ENCODE results near the gene UBE2V1. TPM values are rescaled to one million over a fixed set of nuclear protein-coding genes. Genes with fewer than 3 reads are reported as not detected.

UBE2V1 gene
- total RNA-seq, 2 experiments from 2014 or later: 111 to 144 TPM

GRCh38 chr20:50097843-50098242 lies 15.1 kb downstream of the UBE2V1 start:
- Mint-ChIP-seq H3K9me3 (no peaks in the 10 kb centered on the region), H3K27me3 (no peaks in the 10 kb centered on the region), H3K36me3 (ENCODE audit: low read depth) (peaks cover 44% of the 10 kb centered on the region), H3K27ac (no peak overlapping the region), H3K4me3 (no peak overlapping the region), H3K4me1 (peaks cover 25% of the 10 kb centered on the region)
- ChIA-PET CTCF (interaction anchor here (1.5 to 1.9 kb wide), 4 partner anchors 12 to 55 kb away, joined by 3 to 7 read pairs (median 4); no protein-coding TSS in a partner anchor), POLR2A (no interaction called here)
- no peak for DNase-seq

GRCh38 chr20:50096237-50096636 lies 16.7 kb downstream of the UBE2V1 start:
- Mint-ChIP-seq H3K27me3 (no peaks in the 10 kb centered on the region), H3K36me3 (ENCODE audit: low read depth) (peaks cover 44% of the 10 kb centered on the region), H3K27ac (no peak overlapping the region), H3K4me1 (peaks cover 15% of the 10 kb centered on the region), H3K9me3 (no peaks in the 10 kb centered on the region), H3K4me3 (no peak overlapping the region)
- POLR2A ChIA-PET: no interaction called here
- CTCF ChIA-PET: interaction anchor here (1.1 to 1.4 kb wide), 2 partner anchors 10 to 14 kb away, joined by 3 to 4 read pairs; no protein-coding TSS in a partner anchor
- DNase-seq: no peak

GRCh38 chr20:50095476-50096078 lies 17.4 kb downstream of the UBE2V1 start:
- H3K27me3 Mint-ChIP-seq: no peaks in the 10 kb centered on the region
- no peaks in the 10 kb centered on the region for H3K9me3 Mint-ChIP-seq
- DNase-seq: no peak
- H3K36me3 Mint-ChIP-seq (ENCODE audit: low read depth): peaks cover 44% of the 10 kb centered on the region
- no peak overlapping the region for H3K27ac Mint-ChIP-seq
- peaks cover 15% of the 10 kb centered on the region for H3K4me1 Mint-ChIP-seq
- CTCF ChIA-PET: interaction anchor here (1.2 to 1.4 kb wide), 2 partner anchors 12 to 15 kb away, joined by 3 to 4 read pairs; no protein-coding TSS in a partner anchor
- no peak overlapping the region for H3K4me3 Mint-ChIP-seq
- POLR2A ChIA-PET: no interaction called here

- Mint-ChIP-seq H3K36me3 (ENCODE audit: low read depth) (peaks cover 41% of the 10 kb centered on the region), H3K4me3 (no peak overlapping the region), H3K27ac (no peak overlapping the region), H3K4me1 (peaks cover 12% of the 10 kb centered on the region), H3K27me3 (no peaks in the 10 kb centered on the region), H3K9me3 (no peaks in the 10 kb centered on the region)
- POLR2A ChIA-PET: interaction anchor here (0.7 kb wide), 1 partner anchor 19 kb away, joined by 3 read pairs; no protein-coding TSS in a partner anchor
- CTCF ChIA-PET: interaction anchor here (1.2 to 1.5 kb wide), 2 partner anchors 11 to 21 kb away, joined by 3 to 4 read pairs; no protein-coding TSS in a partner anchor
- no peak for DNase-seq
Observed at GRCh38 chr20:50094522-50094921, 18.4 kb downstream of the UBE2V1 start.

GRCh38 chr20:50093240-50093639 lies 19.7 kb downstream of the UBE2V1 start:
- peaks cover 11% of the 10 kb centered on the region for H3K4me1 Mint-ChIP-seq
- CTCF ChIA-PET: interaction anchor here (1.5 kb wide), 1 partner anchor 22 kb away, joined by 4 read pairs; no protein-coding TSS in a partner anchor

GRCh38 chr20:50092436-50092835 lies 20.5 kb downstream of the UBE2V1 start:
- DNase-seq: no peak
- Mint-ChIP-seq H3K4me3 (no peak overlapping the region), H3K36me3 (ENCODE audit: low read depth) (peaks cover 41% of the 10 kb centered on the region), H3K9me3 (no peaks in the 10 kb centered on the region), H3K4me1 (peaks cover 6% of the 10 kb centered on the region), H3K27ac (no peak overlapping the region), H3K27me3 (no peaks in the 10 kb centered on the region)
- POLR2A ChIA-PET: no interaction called here
- CTCF ChIA-PET: no interaction called here

More at GRCh38 chr20:50093240-50093639, 19.7 kb downstream of the UBE2V1 start:
- Mint-ChIP-seq H3K27ac (no peak overlapping the region), H3K27me3 (no peaks in the 10 kb centered on the region), H3K9me3 (no peaks in the 10 kb centered on the region), H3K4me3 (no peak overlapping the region), H3K36me3 (ENCODE audit: low read depth) (peaks cover 43% of the 10 kb centered on the region)
- DNase-seq: no peak
- POLR2A ChIA-PET: no interaction called here

GRCh38 chr20:50089787-50090177 lies 23.2 kb downstream of the UBE2V1 start:
- DNase-seq: no peak
- peaks cover 26% of the 10 kb centered on the region for H3K36me3 Mint-ChIP-seq (ENCODE audit: low read depth)
- no peak overlapping the region for H3K27ac Mint-ChIP-seq
- H3K27me3 Mint-ChIP-seq: no peaks in the 10 kb centered on the region
- H3K4me1 Mint-ChIP-seq: peaks cover 23% of the 10 kb centered on the region
- ChIA-PET CTCF (no interaction called here), POLR2A (no interaction called here)
- no peaks in the 10 kb centered on the region for H3K9me3 Mint-ChIP-seq
- no peak overlapping the region for H3K4me3 Mint-ChIP-seq

- H3K27ac Mint-ChIP-seq: no peak overlapping the region
- ChIA-PET CTCF (interaction anchor here (0.6 to 1.1 kb wide), 2 partner anchors 18 to 23 kb away, joined by 3 read pairs; no protein-coding TSS in a partner anchor), POLR2A (interaction anchor here (0.6 kb wide), 1 partner anchor 637 kb away, joined by 3 read pairs; no protein-coding TSS in a partner anchor)
- no peaks in the 10 kb centered on the region for H3K27me3 Mint-ChIP-seq
- H3K36me3 Mint-ChIP-seq (ENCODE audit: low read depth): peaks cover 21% of the 10 kb centered on the region
- H3K4me1 Mint-ChIP-seq: peaks cover 23% of the 10 kb centered on the region
- no peak for DNase-seq
- no peaks in the 10 kb centered on the region for H3K9me3 Mint-ChIP-seq
- no peak overlapping the region for H3K4me3 Mint-ChIP-seq
Observed at GRCh38 chr20:50089140-50089786, 23.7 kb downstream of the UBE2V1 start.

GRCh38 chr20:50088022-50088421 lies 24.9 kb downstream of the UBE2V1 start:
- H3K27me3 Mint-ChIP-seq: no peaks in the 10 kb centered on the region
- no peak overlapping the region for H3K4me3 Mint-ChIP-seq
- H3K27ac Mint-ChIP-seq: no peak overlapping the region
- peaks cover 23% of the 10 kb centered on the region for H3K4me1 Mint-ChIP-seq
- DNase-seq: no peak
- ChIA-PET CTCF (interaction anchor here (1.1 to 4.4 kb wide), 2 partner anchors 16 to 24 kb away, joined by 3 to 24 read pairs; no protein-coding TSS in a partner anchor), POLR2A (no interaction called here)
- peaks cover 16% of the 10 kb centered on the region for H3K36me3 Mint-ChIP-seq (ENCODE audit: low read depth)
- no peaks in the 10 kb centered on the region for H3K9me3 Mint-ChIP-seq

GRCh38 chr20:50085481-50086365 lies 27.2 kb downstream of the UBE2V1 start:
- CTCF ChIA-PET: interaction anchor here (0.6 to 4.4 kb wide), 8 partner anchors 10 to 358 kb away, joined by 3 to 24 read pairs (median 6); no protein-coding TSS in a partner anchor
- Mint-ChIP-seq H3K4me3 (peak overlapping the region; percentile 37), H3K4me1 (peaks cover 23% of the 10 kb centered on the region), H3K9me3 (no peaks in the 10 kb centered on the region), H3K36me3 (ENCODE audit: low read depth) (peaks cover 23% of the 10 kb centered on the region), H3K27me3 (no peaks in the 10 kb centered on the region), H3K27ac (peak overlapping the region; percentile 74)
- DNase-seq: peak; percentile 56
- POLR2A ChIA-PET: no interaction called here

GRCh38 chr20:50085146-50085480 lies 27.8 kb downstream of the UBE2V1 start:
- peaks cover 23% of the 10 kb centered on the region for H3K4me1 Mint-ChIP-seq
- H3K4me3 Mint-ChIP-seq: no peak overlapping the region
- H3K9me3 Mint-ChIP-seq: no peaks in the 10 kb centered on the region
- DNase-seq: no peak
- no peak overlapping the region for H3K27ac Mint-ChIP-seq
- ChIA-PET CTCF (interaction anchor here (1.0 to 4.4 kb wide), 6 partner anchors 9 to 106 kb away, joined by 3 to 24 read pairs (median 6); no protein-coding TSS in a partner anchor), POLR2A (no interaction called here)
- H3K27me3 Mint-ChIP-seq: no peaks in the 10 kb centered on the region
- H3K36me3 Mint-ChIP-seq (ENCODE audit: low read depth): peaks cover 23% of the 10 kb centered on the region

- peaks cover 19% of the 10 kb centered on the region for H3K36me3 Mint-ChIP-seq (ENCODE audit: low read depth)
- no peak for DNase-seq
- POLR2A ChIA-PET: no interaction called here
Observed at GRCh38 chr20:50083034-50083433, 29.9 kb downstream of the UBE2V1 start.

More at GRCh38 chr20:50083034-50083433, 29.9 kb downstream of the UBE2V1 start:
- Mint-ChIP-seq H3K27me3 (no peaks in the 10 kb centered on the region), H3K4me1 (peaks cover 18% of the 10 kb centered on the region), H3K9me3 (no peaks in the 10 kb centered on the region), H3K27ac (no peak overlapping the region), H3K4me3 (no peak overlapping the region)
- CTCF ChIA-PET: interaction anchor here (1.1 to 3.1 kb wide), 3 partner anchors 11 to 104 kb away, joined by 3 to 15 read pairs (median 4); no protein-coding TSS in a partner anchor

All from activated CD4-positive, alpha-beta T cell treated with anti-CD3 and anti-CD28 coated beads, Interleukin-2, amount 10 ng/mL, durations not matched to agents 7 days and 5 days (primary cell).